ENCODE measurements around the gene TRIP12. TPM values are rescaled to one million over a fixed set of nuclear protein-coding genes. Genes with fewer than 3 reads are reported as not detected.

The TRIP12 gene
- total and polyA plus RNA-seq, 2 donors from 2014 or later: 29.3 to 225 TPM

DNA sequence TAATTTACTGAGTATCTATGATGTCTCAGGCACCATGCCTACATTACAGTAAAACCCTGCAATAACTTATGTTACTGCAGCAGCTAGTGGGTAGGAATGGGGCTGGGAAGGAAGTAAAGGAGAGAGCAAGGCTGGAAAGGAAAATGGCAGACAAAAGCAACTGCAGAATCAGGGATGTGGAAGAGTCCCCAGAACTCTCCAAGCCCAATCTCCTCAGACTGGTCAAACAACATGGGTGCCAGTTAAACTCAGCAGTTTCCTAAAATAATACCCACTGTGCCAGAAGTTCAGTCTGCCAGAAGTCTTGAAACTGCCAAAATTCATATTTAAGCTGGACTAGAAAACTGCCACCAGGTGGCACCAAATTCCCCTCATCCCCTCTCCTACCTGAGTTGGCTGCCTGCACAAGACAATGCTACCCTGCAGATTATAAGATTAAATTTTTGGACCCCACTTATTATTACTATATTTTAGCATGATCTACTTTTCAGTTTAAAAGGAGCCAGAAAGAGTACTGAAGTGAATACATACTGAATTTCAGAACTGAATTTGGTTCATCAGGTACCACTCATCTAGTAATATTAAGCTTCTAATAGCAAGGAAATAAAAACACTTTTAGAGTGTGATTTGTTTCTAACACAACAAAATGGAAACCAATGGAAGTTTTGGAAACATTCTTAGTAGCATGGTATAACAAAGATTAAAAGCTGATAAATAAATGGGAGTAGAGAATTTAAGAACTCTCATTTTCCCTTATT, 120.6 kb downstream of the TRIP12 start:
- Histone ChIP-seq H3K4me3 (ENCODE audit: low read length in 3 of 3) (no peak overlapping the region), H3K9ac (ENCODE audit: low read length in 3 of 3) (no peak overlapping the region), H3K27me3 (ENCODE audit: control insufficient read depth, insufficient read depth, low read length) (no peaks in the 10 kb centered on the region), H3K36me3 (ENCODE audit: control insufficient read depth in 2 of 3, insufficient read depth in 3 of 3, low read length in 3 of 3) (peaks cover 11 to 39% (median 32%) of the 10 kb centered on the region in 3 donors), H3K4me1 (ENCODE audit: control insufficient read depth in 2 of 3, insufficient read depth in 2 of 3, low read depth in 1 of 3, low read length in 3 of 3) (no peaks in the 10 kb centered on the region), H3K27ac (ENCODE audit: low read depth in 2 of 2, low read length in 2 of 2) (no peak overlapping the region), H3K9me3 (ENCODE audit: control insufficient read depth in 2 of 3, insufficient read depth in 1 of 3, low read length in 3 of 3) (no peaks in the 10 kb centered on the region)
- intact Hi-C loops (cut with DNase I): no loop called here
- peak in 4 of 5 donors; percentile 53 to 78 (median 64) for DNase-seq
- FAIRE-seq: peak; percentile 55
- TF ChIP-seq, protein P1, sequence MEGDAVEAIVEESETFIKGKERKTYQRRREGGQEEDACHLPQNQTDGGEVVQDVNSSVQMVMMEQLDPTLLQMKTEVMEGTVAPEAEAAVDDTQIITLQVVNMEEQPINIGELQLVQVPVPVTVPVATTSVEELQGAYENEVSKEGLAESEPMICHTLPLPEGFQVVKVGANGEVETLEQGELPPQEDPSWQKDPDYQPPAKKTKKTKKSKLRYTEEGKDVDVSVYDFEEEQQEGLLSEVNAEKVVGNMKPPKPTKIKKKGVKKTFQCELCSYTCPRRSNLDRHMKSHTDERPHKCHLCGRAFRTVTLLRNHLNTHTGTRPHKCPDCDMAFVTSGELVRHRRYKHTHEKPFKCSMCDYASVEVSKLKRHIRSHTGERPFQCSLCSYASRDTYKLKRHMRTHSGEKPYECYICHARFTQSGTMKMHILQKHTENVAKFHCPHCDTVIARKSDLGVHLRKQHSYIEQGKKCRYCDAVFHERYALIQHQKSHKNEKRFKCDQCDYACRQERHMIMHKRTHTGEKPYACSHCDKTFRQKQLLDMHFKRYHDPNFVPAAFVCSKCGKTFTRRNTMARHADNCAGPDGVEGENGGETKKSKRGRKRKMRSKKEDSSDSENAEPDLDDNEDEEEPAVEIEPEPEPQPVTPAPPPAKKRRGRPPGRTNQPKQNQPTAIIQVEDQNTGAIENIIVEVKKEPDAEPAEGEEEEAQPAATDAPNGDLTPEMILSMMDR (IDR thresholded peaks at IDR 0.05; ENCODE audit: borderline replicate concordance, extremely low read depth, insufficient read depth): peak; percentile 65

DNA sequence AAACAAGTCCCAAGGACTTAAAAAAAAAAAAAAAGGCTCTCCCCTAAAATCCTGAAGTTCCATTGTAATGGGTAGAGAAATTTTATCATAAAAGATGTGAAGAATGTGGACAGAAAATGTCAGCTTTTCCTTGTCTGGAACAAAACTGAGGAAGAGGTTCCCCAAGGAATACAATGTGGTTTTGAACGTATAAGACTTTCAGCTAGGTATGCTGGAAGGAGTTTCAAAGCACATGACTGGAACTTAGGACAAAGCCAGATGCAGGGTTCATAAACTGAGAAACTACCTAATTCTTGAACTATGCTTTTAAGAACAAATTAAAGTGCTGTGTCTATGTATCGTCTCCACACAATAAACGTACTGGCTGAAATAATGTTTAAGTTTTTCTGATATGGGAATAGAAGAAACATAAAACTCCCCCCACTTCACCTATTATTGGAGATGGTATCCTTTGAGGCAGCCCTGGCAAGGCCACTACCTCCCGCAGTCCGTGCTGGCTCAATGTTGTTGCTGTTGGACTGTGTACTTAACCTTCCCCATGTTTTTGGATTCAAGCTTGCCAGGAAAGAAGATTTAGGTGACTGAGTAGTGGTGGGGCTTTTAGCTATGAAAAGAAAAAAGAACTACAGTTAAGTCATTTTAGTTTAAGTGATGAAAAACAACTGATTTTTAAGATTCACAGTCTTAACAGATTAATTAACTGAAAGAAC, 123.2 kb downstream of the TRIP12 start:
- TF ChIP-seq, protein P1 (IDR thresholded peaks at IDR 0.05; ENCODE audit: borderline replicate concordance, extremely low read depth, insufficient read depth): no peak
- Histone ChIP-seq H3K9me3 (ENCODE audit: control insufficient read depth in 2 of 3, insufficient read depth in 1 of 3, low read length in 3 of 3) (no peaks in the 10 kb centered on the region), H3K4me1 (ENCODE audit: control insufficient read depth in 2 of 3, insufficient read depth in 2 of 3, low read depth in 1 of 3, low read length in 3 of 3) (no peaks in the 10 kb centered on the region), H3K36me3 (ENCODE audit: control insufficient read depth in 2 of 3, insufficient read depth in 3 of 3, low read length in 3 of 3) (peaks cover 15 to 50% (median 34%) of the 10 kb centered on the region in 3 donors), H3K27ac (ENCODE audit: low read depth in 2 of 2, low read length in 2 of 2) (no peak overlapping the region), H3K4me3 (ENCODE audit: low read length in 3 of 3) (no peak overlapping the region), H3K9ac (ENCODE audit: low read length in 3 of 3) (no peak overlapping the region), H3K27me3 (ENCODE audit: control insufficient read depth, insufficient read depth, low read length) (no peaks in the 10 kb centered on the region)
- intact Hi-C loops (cut with DNase I): no loop called here
- no peak for FAIRE-seq
- peak in 1 of 5 donors; percentile 7 for DNase-seq

DNA sequence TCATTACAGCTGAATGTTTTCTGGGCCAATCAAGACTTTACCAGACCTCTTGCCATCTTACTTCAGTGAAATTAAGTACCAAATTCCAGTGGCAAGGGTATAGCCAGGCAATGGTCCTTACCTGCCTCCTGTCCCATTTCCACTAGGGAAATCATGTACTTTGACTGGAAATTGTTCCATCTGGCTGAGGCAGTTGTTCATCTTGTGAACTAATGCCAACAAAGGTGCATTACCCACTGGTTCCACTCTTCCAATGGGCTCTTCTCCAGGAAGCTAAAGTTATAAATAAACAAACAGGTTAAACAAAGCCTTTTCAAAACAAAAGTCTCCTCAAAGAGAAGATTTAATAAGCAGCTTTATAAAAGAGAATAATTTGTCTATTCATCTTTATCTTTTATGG, 126.8 kb downstream of the TRIP12 start:
- H3K36me3 ChIP-seq (ENCODE audit: control insufficient read depth in 2 of 3, insufficient read depth in 3 of 3, low read length in 3 of 3): peaks cover 18 to 75% (median 46%) of the 10 kb centered on the region in 3 donors
- H3K4me3 ChIP-seq (ENCODE audit: low read length in 3 of 3): no peak overlapping the region
- no peak for FAIRE-seq
- H3K9me3 ChIP-seq (ENCODE audit: control insufficient read depth in 2 of 3, insufficient read depth in 1 of 3, low read length in 3 of 3): no peaks in the 10 kb centered on the region
- TF ChIP-seq, protein P1 (IDR thresholded peaks at IDR 0.05; ENCODE audit: borderline replicate concordance, extremely low read depth, insufficient read depth): no peak
- no peak overlapping the region for H3K27ac ChIP-seq (ENCODE audit: low read depth in 2 of 2, low read length in 2 of 2)
- no peaks in the 10 kb centered on the region for H3K27me3 ChIP-seq (ENCODE audit: control insufficient read depth, insufficient read depth, low read length)
- H3K9ac ChIP-seq (ENCODE audit: low read length in 3 of 3): no peak overlapping the region
- no peak for DNase-seq
- intact Hi-C loops (cut with DNase I): no loop called here
- H3K4me1 ChIP-seq (ENCODE audit: control insufficient read depth in 2 of 3, insufficient read depth in 2 of 3, low read depth in 1 of 3, low read length in 3 of 3): no peaks in the 10 kb centered on the region

All from kidney (tissue), 14 donors.